22Rv1 (cell line): ENCODE results near the gene TMX1.

Source experiments
- CTCF ChIP-seq: fragments of 450-650 bp; IDR thresholded peaks from 2 replicates; pipeline ENCODE4 v1.5.1; 2017; ENCODE audit warnings: mild to moderate bottlenecking
- ZFX ChIP-seq: fragments of 450-650 bp; IDR thresholded peaks from 2 replicates; pipeline ENCODE4 v1.6.1; 2017; ENCODE audit warnings: antibody characterized with exemption, borderline replicate concordance

DNA sequence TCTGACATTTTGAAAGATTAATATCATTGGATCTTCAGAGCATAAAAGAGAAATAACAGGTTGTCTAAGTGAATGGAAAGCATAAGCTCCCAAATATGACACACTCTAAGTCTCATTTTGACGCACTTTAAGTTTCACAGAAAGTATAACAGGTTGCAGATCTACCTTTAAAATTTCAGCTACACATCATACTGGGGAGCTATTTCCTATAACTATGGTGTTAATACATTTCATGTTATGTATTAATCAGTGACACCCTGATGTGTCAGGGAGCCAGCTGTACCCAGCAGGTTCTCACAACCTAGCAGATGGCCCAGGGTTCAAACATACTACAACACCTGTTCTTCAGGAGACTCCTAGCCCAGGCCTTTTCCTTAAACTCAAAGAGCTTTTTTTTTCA, 31.1 kb upstream of the TMX1 start:
- TF ChIP-seq CTCF (no peak), ZFX (no peak)
